ENCODE results near the gene KDM4E. TPM values are rescaled to one million over a fixed set of nuclear protein-coding genes. Genes with fewer than 3 reads are reported as not detected.
A peak's percentile ranks its signal among the peaks of the same experiment; 100 is the strongest.

The KDM4E gene
- total and polyA plus RNA-seq, 10 of the 15 experiments (the other 5 are each of a cell fraction or from before 2014, with no cell fraction given) = not detected

GRCh38 chr11:95076416-95076815 lies 51.4 kb downstream of the KDM4E start:
- no TSS peak for BruUV-seq (replicated peaks)
- H3K9ac ChIP-seq (ENCODE audit: control insufficient read depth, insufficient read depth, low read length) = no peak overlapping the region
- H3K36me3 ChIP-seq (ENCODE audit: control insufficient read depth in 2 of 2, insufficient read depth in 2 of 2, low read length in 1 of 2) = no peaks in the 10 kb centered on the region
- no peak for TF ChIP-seq CHD4 (IDR thresholded peaks at IDR 0.05)
- peak; percentile 79 to 94 for TF ChIP-seq SRF (IDR thresholded peaks at IDR 0.05; ENCODE audit: low read depth in 2 of 2, low read length in 2 of 2)
- TF ChIP-seq SPI1 (IDR thresholded peaks at IDR 0.05; ENCODE audit: borderline replicate concordance, insufficient read depth, low read depth, low read length) = peak; percentile 44; the same call in 1 of the 2 replicates
- no peak for TF ChIP-seq SMAD5 (IDR thresholded peaks at IDR 0.05; ENCODE audit: low read depth)
- H3K4me2 ChIP-seq (ENCODE audit: control insufficient read depth, insufficient read depth) = no peak overlapping the region
- no peak for FAIRE-seq
- intact Hi-C loops (cut with micrococcal nuclease; ENCODE audit: unreplicated experiment) (no loop called here), in situ Hi-C loops (cut with MboI) (no loop called here)
- ChIA-PET SMC1A (ENCODE audit: uncharacterized antibody, unreplicated experiment) (interaction anchor here (1.1 to 14.9 kb wide), 6 partner anchors 9 to 72 kb away, joined by 4 to 315 read pairs (median 5); partner anchors contain the start of gene ENDOD1), RAD21 (ENCODE audit: unreplicated experiment) (interaction anchor here (0.7 to 1.7 kb wide), 5 partner anchors 15 to 629 kb away, joined by 3 to 5 read pairs (median 4); no protein-coding TSS in a partner anchor), CTCF (interaction anchor here (0.7 to 14.4 kb wide), 6 partner anchors 10 to 71 kb away, joined by 3 to 459 read pairs (median 8); partner anchors contain the start of genes ENDOD1 and SRSF8), POLR2A (interaction anchor here (1.0 to 11.1 kb wide), 3 partner anchors 9 to 26 kb away, joined by 3 to 139 read pairs (median 7); partner anchors contain the start of gene ENDOD1)
- no peaks in the 10 kb centered on the region for H3K9me3 ChIP-seq (replicated peaks; ENCODE audit: control insufficient read depth, insufficient read depth, low read length)
- no peaks in the 10 kb centered on the region for H4K20me1 ChIP-seq (ENCODE audit: control insufficient read depth, insufficient read depth)
- H3K27me3 ChIP-seq (replicated peaks in 1 of 2; ENCODE audit: control insufficient read depth in 2 of 2, insufficient read depth in 2 of 2, low read length in 1 of 2) = no peaks in the 10 kb centered on the region
- H3K79me2 ChIP-seq (ENCODE audit: control insufficient read depth, insufficient read depth, low read length) = no peaks in the 10 kb centered on the region
- H3K4me3 ChIP-seq = no peak overlapping the region
- ATAC-seq = peak; percentile 42; the same call in 1 of the 3 replicates
- 14% methylated on average over 1 of the region's 1 CpG for WGBS (ENCODE audit: insufficient coverage, insufficient replicate concordance, low lambda C conversion rate, missing lambda C conversion rate)
- DNase-seq (ENCODE audit: low read depth, low spot score) = no peak
- no peak overlapping the region for H2AFZ ChIP-seq (ENCODE audit: control insufficient read depth, low read depth, low read length)
- H3K4me1 ChIP-seq (ENCODE audit: control insufficient read depth, insufficient read depth, low read length) = no peaks in the 10 kb centered on the region
- H3K27ac ChIP-seq (ENCODE audit: control insufficient read depth, insufficient read depth) = no peak overlapping the region

DNA sequence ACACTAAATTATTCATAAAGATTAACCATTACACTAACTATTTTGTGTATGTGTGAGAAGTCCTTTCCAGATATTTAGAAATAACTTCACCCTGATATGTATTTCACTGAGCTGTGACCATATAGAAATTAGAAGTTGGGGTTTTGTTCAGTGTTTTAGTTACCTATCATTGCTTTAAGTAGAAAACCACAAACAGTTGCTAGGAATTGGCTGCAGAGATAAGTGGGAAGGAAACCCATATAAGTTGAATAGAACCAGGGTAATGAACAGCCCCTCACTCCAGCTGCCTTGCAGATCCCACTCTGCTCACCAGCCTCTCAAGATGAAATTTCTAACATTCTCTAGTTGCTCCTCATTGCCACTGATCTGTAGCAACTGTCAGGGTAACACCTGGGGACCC lies 51.9 kb downstream of the KDM4E start:
- no peaks in the 10 kb centered on the region for H3K9me3 ChIP-seq (replicated peaks; ENCODE audit: control insufficient read depth, insufficient read depth, low read length)
- no peaks in the 10 kb centered on the region for H3K27me3 ChIP-seq (replicated peaks in 1 of 2; ENCODE audit: control insufficient read depth in 2 of 2, insufficient read depth in 2 of 2, low read length in 1 of 2)
- BruUV-seq (replicated peaks) = no TSS peak
- no peaks in the 10 kb centered on the region for H3K79me2 ChIP-seq (ENCODE audit: control insufficient read depth, insufficient read depth, low read length)
- no peak for DNase-seq (ENCODE audit: low read depth, low spot score)
- ChIA-PET POLR2A (interaction anchor here (1.0 to 1.3 kb wide), 2 partner anchors 9 to 26 kb away, joined by 3 to 7 read pairs; no protein-coding TSS in a partner anchor), RAD21 (ENCODE audit: unreplicated experiment) (interaction anchor here (1.3 to 1.7 kb wide), 3 partner anchors 16 to 60 kb away, joined by 4 to 5 read pairs (median 4); no protein-coding TSS in a partner anchor), SMC1A (ENCODE audit: uncharacterized antibody, unreplicated experiment) (interaction anchor here (1.3 to 14.9 kb wide), 5 partner anchors 8 to 71 kb away, joined by 4 to 315 read pairs (median 6); partner anchors contain the start of gene ENDOD1), CTCF (interaction anchor here (1.6 to 14.4 kb wide), 3 partner anchors 10 to 70 kb away, joined by 6 to 459 read pairs (median 8); partner anchors contain the start of gene SRSF8)
- no peaks in the 10 kb centered on the region for H3K4me1 ChIP-seq (ENCODE audit: control insufficient read depth, insufficient read depth, low read length)
- no peaks in the 10 kb centered on the region for H3K36me3 ChIP-seq (ENCODE audit: control insufficient read depth in 2 of 2, insufficient read depth in 2 of 2, low read length in 1 of 2)
- in situ Hi-C loops (cut with MboI) (no loop called here), intact Hi-C loops (cut with micrococcal nuclease; ENCODE audit: unreplicated experiment) (no loop called here)
- no peak for FAIRE-seq
- H3K27ac ChIP-seq (ENCODE audit: control insufficient read depth, insufficient read depth) = no peak overlapping the region
- H4K20me1 ChIP-seq (ENCODE audit: control insufficient read depth, insufficient read depth) = no peaks in the 10 kb centered on the region
- no peak for ATAC-seq
- H3K9ac ChIP-seq (ENCODE audit: control insufficient read depth, insufficient read depth, low read length) = no peak overlapping the region
- no peak overlapping the region for H3K4me3 ChIP-seq
- no peak overlapping the region for H3K4me2 ChIP-seq (ENCODE audit: control insufficient read depth, insufficient read depth)
- no peak overlapping the region for H2AFZ ChIP-seq (ENCODE audit: control insufficient read depth, low read depth, low read length)
- no peak for TF ChIP-seq CBX5 (IDR thresholded peaks at IDR 0.05; ENCODE audit: low read depth)
- no peak for TF ChIP-seq DPF2 (IDR thresholded peaks at IDR 0.05)
- TF ChIP-seq, protein P1, sequence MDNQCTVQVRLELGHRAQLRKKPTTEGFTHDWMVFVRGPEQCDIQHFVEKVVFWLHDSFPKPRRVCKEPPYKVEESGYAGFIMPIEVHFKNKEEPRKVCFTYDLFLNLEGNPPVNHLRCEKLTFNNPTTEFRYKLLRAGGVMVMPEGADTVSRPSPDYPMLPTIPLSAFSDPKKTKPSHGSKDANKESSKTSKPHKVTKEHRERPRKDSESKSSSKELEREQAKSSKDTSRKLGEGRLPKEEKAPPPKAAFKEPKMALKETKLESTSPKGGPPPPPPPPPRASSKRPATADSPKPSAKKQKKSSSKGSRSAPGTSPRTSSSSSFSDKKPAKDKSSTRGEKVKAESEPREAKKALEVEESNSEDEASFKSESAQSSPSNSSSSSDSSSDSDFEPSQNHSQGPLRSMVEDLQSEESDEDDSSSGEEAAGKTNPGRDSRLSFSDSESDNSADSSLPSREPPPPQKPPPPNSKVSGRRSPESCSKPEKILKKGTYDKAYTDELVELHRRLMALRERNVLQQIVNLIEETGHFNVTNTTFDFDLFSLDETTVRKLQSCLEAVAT (IDR thresholded peaks at IDR 0.05) = no peak
- no peak for TF ChIP-seq ZZZ3 (IDR thresholded peaks at IDR 0.05; ENCODE audit: control insufficient read depth, insufficient read length, low read depth)
- TF ChIP-seq, protein P2, sequence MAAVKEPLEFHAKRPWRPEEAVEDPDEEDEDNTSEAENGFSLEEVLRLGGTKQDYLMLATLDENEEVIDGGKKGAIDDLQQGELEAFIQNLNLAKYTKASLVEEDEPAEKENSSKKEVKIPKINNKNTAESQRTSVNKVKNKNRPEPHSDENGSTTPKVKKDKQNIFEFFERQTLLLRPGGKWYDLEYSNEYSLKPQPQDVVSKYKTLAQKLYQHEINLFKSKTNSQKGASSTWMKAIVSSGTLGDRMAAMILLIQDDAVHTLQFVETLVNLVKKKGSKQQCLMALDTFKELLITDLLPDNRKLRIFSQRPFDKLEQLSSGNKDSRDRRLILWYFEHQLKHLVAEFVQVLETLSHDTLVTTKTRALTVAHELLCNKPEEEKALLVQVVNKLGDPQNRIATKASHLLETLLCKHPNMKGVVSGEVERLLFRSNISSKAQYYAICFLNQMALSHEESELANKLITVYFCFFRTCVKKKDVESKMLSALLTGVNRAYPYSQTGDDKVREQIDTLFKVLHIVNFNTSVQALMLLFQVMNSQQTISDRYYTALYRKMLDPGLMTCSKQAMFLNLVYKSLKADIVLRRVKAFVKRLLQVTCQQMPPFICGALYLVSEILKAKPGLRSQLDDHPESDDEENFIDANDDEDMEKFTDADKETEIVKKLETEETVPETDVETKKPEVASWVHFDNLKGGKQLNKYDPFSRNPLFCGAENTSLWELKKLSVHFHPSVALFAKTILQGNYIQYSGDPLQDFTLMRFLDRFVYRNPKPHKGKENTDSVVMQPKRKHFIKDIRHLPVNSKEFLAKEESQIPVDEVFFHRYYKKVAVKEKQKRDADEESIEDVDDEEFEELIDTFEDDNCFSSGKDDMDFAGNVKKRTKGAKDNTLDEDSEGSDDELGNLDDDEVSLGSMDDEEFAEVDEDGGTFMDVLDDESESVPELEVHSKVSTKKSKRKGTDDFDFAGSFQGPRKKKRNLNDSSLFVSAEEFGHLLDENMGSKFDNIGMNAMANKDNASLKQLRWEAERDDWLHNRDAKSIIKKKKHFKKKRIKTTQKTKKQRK (IDR thresholded peaks at IDR 0.05; ENCODE audit: low read depth, low read length) = no peak
- no peak for TF ChIP-seq HDAC2 (IDR thresholded peaks at IDR 0.05)
- TF ChIP-seq JUNB (IDR thresholded peaks at IDR 0.05) = no peak
- TF ChIP-seq EP300 (IDR thresholded peaks at IDR 0.05; ENCODE audit: borderline replicate concordance in 1 of 2, control insufficient read depth in 1 of 2, low read depth in 2 of 2, low read length in 2 of 2) = no peak
- TF ChIP-seq POLR2A (IDR thresholded peaks at IDR 0.05; ENCODE audit: low read depth, low read length) = no peak
- no peak for TF ChIP-seq NFXL1 (IDR thresholded peaks at IDR 0.05; ENCODE audit: borderline replicate concordance)

Data from GM12878 (cell line).